Measurements from ENCODE around the gene SDC4.

Gene SDC4

DNA sequence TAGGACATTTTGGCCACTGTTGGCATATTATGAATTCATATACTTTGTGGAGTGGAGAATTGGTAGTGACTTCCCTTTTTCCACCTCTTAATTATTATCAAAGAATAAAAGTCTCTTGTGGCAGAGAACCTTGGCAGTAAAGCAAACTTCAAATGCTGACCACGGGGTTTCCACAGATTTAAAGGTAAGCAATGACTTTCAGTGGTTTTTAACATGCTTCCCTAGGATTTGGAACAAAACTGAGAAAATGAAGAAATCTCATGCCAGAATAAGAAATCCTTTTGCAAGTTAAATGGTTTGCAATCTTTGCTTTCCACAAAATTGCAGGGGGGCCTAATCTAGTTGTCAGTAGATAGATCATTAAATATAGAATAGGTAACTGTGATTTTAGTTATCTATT is 2.0 kb upstream of the SDC4 start:
- no peaks in the 10 kb centered on the region for H3K36me3 ChIP-seq (ENCODE audit: control insufficient read depth in 2 of 2, insufficient read depth in 1 of 2, low read length in 2 of 2)
- TF ChIP-seq ZNF626 (tag by site-specific recombination; IDR thresholded peaks at IDR 0.05) (no peak), ZNF169 (tag by site-specific recombination; IDR thresholded peaks at IDR 0.05) (no peak), ZBTB11 (tag by site-specific recombination; conservative IDR thresholded peaks at IDR 0.05; ENCODE audit: low read depth) (no peak), ZNF114 (tag by site-specific recombination; IDR thresholded peaks at IDR 0.05) (no peak), ZSCAN30 (tag by site-specific recombination; IDR thresholded peaks at IDR 0.05) (no peak), ZNF501 (tag by site-specific recombination; IDR thresholded peaks at IDR 0.05) (no peak), FEZF1 (tag by site-specific recombination; IDR thresholded peaks at IDR 0.05) (no peak), ZNF510 (tag by site-specific recombination; IDR thresholded peaks at IDR 0.05; ENCODE audit: insufficient replicate concordance) (no peak), ZNF202 (tag by site-specific recombination; IDR thresholded peaks at IDR 0.05; ENCODE audit: borderline replicate concordance) (no peak)
- POLR2A ChIA-PET: interaction anchor here (3.7 kb wide), 1 partner anchor 13 kb away, joined by 12 read pairs; the partner anchor contains the start of gene SYS1

GRCh38 chr20:45347297-45347935 is 808 bp downstream of the SDC4 start:
- TF ChIP-seq, protein P1, sequence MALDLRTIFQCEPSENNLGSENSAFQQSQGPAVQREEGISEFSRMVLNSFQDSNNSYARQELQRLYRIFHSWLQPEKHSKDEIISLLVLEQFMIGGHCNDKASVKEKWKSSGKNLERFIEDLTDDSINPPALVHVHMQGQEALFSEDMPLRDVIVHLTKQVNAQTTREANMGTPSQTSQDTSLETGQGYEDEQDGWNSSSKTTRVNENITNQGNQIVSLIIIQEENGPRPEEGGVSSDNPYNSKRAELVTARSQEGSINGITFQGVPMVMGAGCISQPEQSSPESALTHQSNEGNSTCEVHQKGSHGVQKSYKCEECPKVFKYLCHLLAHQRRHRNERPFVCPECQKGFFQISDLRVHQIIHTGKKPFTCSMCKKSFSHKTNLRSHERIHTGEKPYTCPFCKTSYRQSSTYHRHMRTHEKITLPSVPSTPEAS (tag by site-specific recombination; IDR thresholded peaks at IDR 0.05): no peak
- TF ChIP-seq ZNF626 (tag by site-specific recombination; IDR thresholded peaks at IDR 0.05) (no peak), ZBTB48 (tag by site-specific recombination; IDR thresholded peaks at IDR 0.05) (peak; percentile 71; the same call in 1 of the 2 replicates)
- Histone ChIP-seq H3K9me3 (ENCODE audit: control insufficient read depth, insufficient read depth, low read depth, low read length) (no peaks in the 10 kb centered on the region), H3K36me3 (ENCODE audit: control insufficient read depth in 2 of 2, insufficient read depth in 1 of 2, low read length in 2 of 2) (no peaks in the 10 kb centered on the region), H3K4me3 (ENCODE audit: low read depth, low read length) (peak overlapping the region; percentile 52), H3K4me1 (ENCODE audit: control insufficient read depth, insufficient read depth, low read length) (peaks cover 27% of the 10 kb centered on the region), H3K27ac (ENCODE audit: extremely low read depth, low read depth, low read length) (peak overlapping the region; percentile 45; the same call in 1 of the 2 replicates)
- ChIA-PET POLR2A (interaction anchor here (0.7 to 3.5 kb wide), 11 partner anchors 10 to 462 kb away, joined by 3 to 31 read pairs (median 6); partner anchors contain the start of genes PIGT, SYS1 and YWHAB), CTCF (interaction anchor here (0.6 to 2.5 kb wide), 7 partner anchors 11 to 424 kb away, joined by 3 to 11 read pairs (median 5); partner anchors contain the start of gene SYS1)

More for the DNA sequence above, 2.0 kb upstream of the SDC4 start:
- CTCF ChIA-PET: interaction anchor here (1.3 to 1.9 kb wide), 2 partner anchors 13 to 31 kb away, joined by 3 to 5 read pairs; partner anchors contain the start of gene SYS1
- peaks cover 10% of the 10 kb centered on the region for H3K4me1 ChIP-seq (ENCODE audit: control insufficient read depth, insufficient read depth, low read length)
- H3K4me3 ChIP-seq (ENCODE audit: low read depth, low read length): no peak overlapping the region
- H3K27ac ChIP-seq (ENCODE audit: extremely low read depth, low read depth, low read length): no peak overlapping the region
- H3K9me3 ChIP-seq (ENCODE audit: control insufficient read depth, insufficient read depth, low read depth, low read length): no peaks in the 10 kb centered on the region

- no peak for TF ChIP-seq ZNF266 (tag by site-specific recombination; IDR thresholded peaks at IDR 0.05; ENCODE audit: low read depth)
- no peak for TF ChIP-seq GLI4 (tag by site-specific recombination; IDR thresholded peaks at IDR 0.05)
- no peak for TF ChIP-seq ZNF510 (tag by site-specific recombination; IDR thresholded peaks at IDR 0.05; ENCODE audit: insufficient replicate concordance)
- no peak for TF ChIP-seq KLF16 (tag by site-specific recombination; IDR thresholded peaks at IDR 0.05)
- CTCF ChIA-PET: interaction anchor here (0.7 to 2.5 kb wide), 6 partner anchors 10 to 424 kb away, joined by 3 to 11 read pairs (median 6); partner anchors contain the start of gene SYS1
- Histone ChIP-seq H3K36me3 (ENCODE audit: control insufficient read depth in 2 of 2, insufficient read depth in 1 of 2, low read length in 2 of 2) (no peaks in the 10 kb centered on the region), H3K4me1 (ENCODE audit: control insufficient read depth, insufficient read depth, low read length) (peaks cover 32% of the 10 kb centered on the region), H3K9me3 (ENCODE audit: control insufficient read depth, insufficient read depth, low read depth, low read length) (no peaks in the 10 kb centered on the region), H3K4me3 (ENCODE audit: low read depth, low read length) (peak overlapping the region; percentile 52), H3K27ac (ENCODE audit: extremely low read depth, low read depth, low read length) (no peak overlapping the region)
- POLR2A ChIA-PET: interaction anchor here (0.6 to 3.5 kb wide), 9 partner anchors 10 to 103 kb away, joined by 3 to 31 read pairs (median 6); partner anchors contain the start of genes PIGT and SYS1
Measured at GRCh38 chr20:45346851-45347250, 1.4 kb downstream of the SDC4 start.

All from HEK293 (cell line).